ENCODE results near the gene ASXL2. TPM values are rescaled to one million over a fixed set of nuclear protein-coding genes. Genes with fewer than 3 reads are reported as not detected.

Gene ASXL2
- total RNA-seq, 1 donor from 2014 or later, result 25.8 TPM

- Histone ChIP-seq H4K20me1 (ENCODE audit: insufficient read depth, low read length) (no peaks in the 10 kb centered on the region), H2AFZ (ENCODE audit: low read depth, low read length) (no peak overlapping the region), H3K36me3 (ENCODE audit: insufficient read depth, low read length) (no peaks in the 10 kb centered on the region), H3K79me2 (ENCODE audit: insufficient read depth, low read length) (no peaks in the 10 kb centered on the region), H3K9ac (ENCODE audit: low read length) (no peak overlapping the region), H3K27me3 (ENCODE audit: insufficient read depth, low read length) (peaks cover 1% of the 10 kb centered on the region), H3K4me3 (ENCODE audit: insufficient read depth, low read depth, low read length) (no peak overlapping the region), H3K9me3 (ENCODE audit: insufficient read depth, low read depth, low read length) (no peaks in the 10 kb centered on the region), H3K4me1 (ENCODE audit: insufficient read depth, low read length) (peaks cover under 1% of the 10 kb centered on the region), H3K4me2 (ENCODE audit: low read length) (no peak overlapping the region), H3K27ac (ENCODE audit: low read depth, low read length) (no peak overlapping the region)
- TF ChIP-seq EZH2 (IDR thresholded peaks at IDR 0.05; ENCODE audit: insufficient read depth, low read length) (no peak), CTCF (IDR thresholded peaks at IDR 0.05; ENCODE audit: insufficient read depth, low read depth, low read length) (no peak)
- H3K9me3 Mint-ChIP-seq (ENCODE audit: unreplicated experiment), result no peaks in the 10 kb centered on the region
- no peak overlapping the region for H3K27ac Mint-ChIP-seq (ENCODE audit: unreplicated experiment)
- no peak overlapping the region for H3K4me3 Mint-ChIP-seq (ENCODE audit: unreplicated experiment)
- no peak for FAIRE-seq
- no peaks in the 10 kb centered on the region for H3K36me3 Mint-ChIP-seq (ENCODE audit: low read depth, unreplicated experiment)
- no peak for DNase-seq (ENCODE audit: low read depth)
- H3K27me3 Mint-ChIP-seq (ENCODE audit: low read depth, unreplicated experiment), result peaks cover 2% of the 10 kb centered on the region
- peaks cover 1% of the 10 kb centered on the region for H3K4me1 Mint-ChIP-seq (ENCODE audit: low read depth, unreplicated experiment)
These were observed 185.4 kb downstream of the ASXL2 start for GRCh38 chr2:25692737-25693445.

- FAIRE-seq (no peak), DNase-seq (ENCODE audit: low read depth) (no peak)
- peaks cover 3% of the 10 kb centered on the region for H3K36me3 Mint-ChIP-seq (ENCODE audit: low read depth, unreplicated experiment)
- H3K27ac Mint-ChIP-seq (ENCODE audit: unreplicated experiment), result no peak overlapping the region
- Histone ChIP-seq H4K20me1 (ENCODE audit: insufficient read depth, low read length) (no peaks in the 10 kb centered on the region), H3K27me3 (ENCODE audit: insufficient read depth, low read length) (no peaks in the 10 kb centered on the region), H3K27ac (ENCODE audit: low read depth, low read length) (no peak overlapping the region), H3K36me3 (ENCODE audit: insufficient read depth, low read length) (no peaks in the 10 kb centered on the region), H3K4me2 (ENCODE audit: low read length) (no peak overlapping the region), H3K79me2 (ENCODE audit: insufficient read depth, low read length) (no peaks in the 10 kb centered on the region), H3K4me3 (ENCODE audit: insufficient read depth, low read depth, low read length) (no peak overlapping the region), H3K9ac (ENCODE audit: low read length) (no peak overlapping the region), H3K9me3 (ENCODE audit: insufficient read depth, low read depth, low read length) (no peaks in the 10 kb centered on the region), H2AFZ (ENCODE audit: low read depth, low read length) (no peak overlapping the region), H3K4me1 (ENCODE audit: insufficient read depth, low read length) (no peaks in the 10 kb centered on the region)
- TF ChIP-seq EZH2 (IDR thresholded peaks at IDR 0.05; ENCODE audit: insufficient read depth, low read length), result no peak
- TF ChIP-seq CTCF (IDR thresholded peaks at IDR 0.05; ENCODE audit: insufficient read depth, low read depth, low read length), result no peak
- H3K4me3 Mint-ChIP-seq (ENCODE audit: unreplicated experiment), result no peak overlapping the region
- H3K4me1 Mint-ChIP-seq (ENCODE audit: low read depth, unreplicated experiment), result peaks cover 1% of the 10 kb centered on the region
- peaks cover 3% of the 10 kb centered on the region for H3K9me3 Mint-ChIP-seq (ENCODE audit: unreplicated experiment)
- H3K27me3 Mint-ChIP-seq (ENCODE audit: low read depth, unreplicated experiment), result peaks cover 8% of the 10 kb centered on the region
These were observed 186.1 kb downstream of the ASXL2 start for GRCh38 chr2:25692143-25692542.

DNA sequence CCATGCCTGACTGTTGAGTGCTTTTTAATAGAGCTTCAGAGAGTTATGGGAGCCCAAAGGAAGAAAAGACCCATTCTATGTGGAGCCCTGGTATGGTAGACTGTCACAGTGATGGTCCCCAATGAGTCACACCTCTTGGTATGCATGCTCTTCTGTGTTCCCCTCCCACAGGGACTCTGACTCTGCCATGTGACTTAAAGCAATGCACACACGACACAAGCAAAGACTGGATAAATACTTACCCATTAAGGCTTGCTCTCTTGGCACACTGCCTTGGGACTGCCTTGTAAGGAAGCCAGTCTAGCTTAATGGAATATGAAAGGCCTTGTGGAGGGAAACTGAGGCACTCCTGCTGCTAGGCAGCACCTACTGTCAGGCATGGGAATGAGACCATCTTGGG is 188.2 kb downstream of the ASXL2 start:
- peaks cover 3% of the 10 kb centered on the region for H3K9me3 Mint-ChIP-seq (ENCODE audit: unreplicated experiment)
- no peaks in the 10 kb centered on the region for H3K36me3 ChIP-seq (ENCODE audit: insufficient read depth, low read length)
- H3K27me3 Mint-ChIP-seq (ENCODE audit: low read depth, unreplicated experiment), result peaks cover 15% of the 10 kb centered on the region
- H3K36me3 Mint-ChIP-seq (ENCODE audit: low read depth, unreplicated experiment), result peaks cover 3% of the 10 kb centered on the region
- H3K27ac Mint-ChIP-seq (ENCODE audit: unreplicated experiment), result no peak overlapping the region
- peaks cover 1% of the 10 kb centered on the region for H3K4me1 Mint-ChIP-seq (ENCODE audit: low read depth, unreplicated experiment)
- no peak overlapping the region for H2AFZ ChIP-seq (ENCODE audit: low read depth, low read length)
- H3K27ac ChIP-seq (ENCODE audit: low read depth, low read length), result no peak overlapping the region
- no peaks in the 10 kb centered on the region for H4K20me1 ChIP-seq (ENCODE audit: insufficient read depth, low read length)
- DNase-seq (ENCODE audit: low read depth) (no peak), FAIRE-seq (no peak)
- H3K4me2 ChIP-seq (ENCODE audit: low read length), result no peak overlapping the region
- TF ChIP-seq CTCF (IDR thresholded peaks at IDR 0.05; ENCODE audit: insufficient read depth, low read depth, low read length) (no peak), EZH2 (IDR thresholded peaks at IDR 0.05; ENCODE audit: insufficient read depth, low read length) (no peak)
- no peak overlapping the region for H3K4me3 Mint-ChIP-seq (ENCODE audit: unreplicated experiment)
- H3K27me3 ChIP-seq (ENCODE audit: insufficient read depth, low read length), result no peaks in the 10 kb centered on the region
- no peaks in the 10 kb centered on the region for H3K4me1 ChIP-seq (ENCODE audit: insufficient read depth, low read length)
- no peak overlapping the region for H3K4me3 ChIP-seq (ENCODE audit: insufficient read depth, low read depth, low read length)
- no peak overlapping the region for H3K9ac ChIP-seq (ENCODE audit: low read length)
- H3K9me3 ChIP-seq (ENCODE audit: insufficient read depth, low read depth, low read length), result no peaks in the 10 kb centered on the region
- H3K79me2 ChIP-seq (ENCODE audit: insufficient read depth, low read length), result no peaks in the 10 kb centered on the region

Data from astrocyte (in vitro differentiated cells and primary cell).